ENCODE measurements around the gene NECTIN2. TPM values are rescaled to one million over a fixed set of nuclear protein-coding genes. Genes with fewer than 3 reads are reported as not detected.

The NECTIN2 gene
- polyA plus RNA-seq, 3 donors: 5.6 to 18.2 (median 9.3) TPM

DNA sequence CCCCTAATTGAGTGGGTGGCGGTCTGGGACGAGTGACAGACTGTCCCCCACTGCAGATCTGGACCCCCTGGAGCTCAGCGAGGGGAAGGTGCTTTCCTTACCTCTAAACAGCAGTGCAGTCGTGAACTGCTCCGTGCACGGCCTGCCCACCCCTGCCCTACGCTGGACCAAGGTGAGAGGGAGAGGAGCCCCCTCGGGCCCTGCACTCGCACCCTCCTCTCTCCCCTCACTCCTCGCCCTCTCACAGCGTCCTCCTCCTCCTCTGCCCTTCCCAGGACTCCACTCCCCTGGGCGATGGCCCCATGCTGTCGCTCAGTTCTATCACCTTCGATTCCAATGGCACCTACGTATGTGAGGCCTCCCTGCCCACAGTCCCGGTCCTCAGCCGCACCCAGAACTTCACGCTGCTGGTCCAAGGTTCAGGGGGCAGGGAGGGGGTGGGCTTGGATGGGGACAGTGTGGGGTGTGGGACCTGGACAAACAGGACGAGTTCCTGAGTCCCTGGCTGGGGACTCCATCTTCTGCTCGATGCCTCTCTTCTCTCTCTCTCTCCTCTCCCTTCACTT, 27.5 kb upstream of the NECTIN2 start:
- no peaks in the 10 kb centered on the region for H3K36me3 ChIP-seq (replicated peaks in 1 of 2; ENCODE audit: control insufficient read depth in 1 of 2, insufficient read depth in 2 of 2, low read length in 2 of 2)
- H3K9me3 Mint-ChIP-seq: no peaks in the 10 kb centered on the region
- intact Hi-C loops (cut with micrococcal nuclease): no loop called here
- no peak for DNase-seq
- H3K79me2 ChIP-seq (ENCODE audit: insufficient read depth, low read length): no peaks in the 10 kb centered on the region
- no peaks in the 10 kb centered on the region for H3K9me3 ChIP-seq (replicated peaks in 1 of 2; ENCODE audit: control insufficient read depth in 1 of 2, insufficient read depth in 1 of 2, low read length in 2 of 2)
- no peak overlapping the region for H3K4me3 ChIP-seq (replicated peaks in 1 of 3; ENCODE audit: low read depth in 2 of 3, low read length in 3 of 3)
- no peak overlapping the region for H3K9ac ChIP-seq (ENCODE audit: insufficient read depth, low read length, poor library complexity, severe bottlenecking)
- H3K27ac ChIP-seq (ENCODE audit: low read depth in 1 of 2, low read length in 2 of 2): no peak overlapping the region
- no peaks in the 10 kb centered on the region for H4K20me1 ChIP-seq (ENCODE audit: insufficient read depth, low read length)
- no peak overlapping the region for H2AFZ ChIP-seq (ENCODE audit: insufficient read depth, low read depth, low read length, poor library complexity, severe bottlenecking)
- H3K36me3 Mint-ChIP-seq: no peaks in the 10 kb centered on the region
- no peaks in the 10 kb centered on the region for H3K4me1 ChIP-seq (ENCODE audit: control insufficient read depth in 1 of 2, insufficient read depth in 2 of 2, low read length in 2 of 2)
- H3K4me3 Mint-ChIP-seq: no peak overlapping the region
- H3K4me2 ChIP-seq (replicated peaks; ENCODE audit: extremely low read depth, low read length, poor library complexity, severe bottlenecking): no peak overlapping the region
- no peaks in the 10 kb centered on the region for H3K27me3 ChIP-seq (ENCODE audit: control insufficient read depth in 2 of 2, insufficient read depth in 2 of 2, low read length in 2 of 2)
- TF ChIP-seq, protein P1, sequence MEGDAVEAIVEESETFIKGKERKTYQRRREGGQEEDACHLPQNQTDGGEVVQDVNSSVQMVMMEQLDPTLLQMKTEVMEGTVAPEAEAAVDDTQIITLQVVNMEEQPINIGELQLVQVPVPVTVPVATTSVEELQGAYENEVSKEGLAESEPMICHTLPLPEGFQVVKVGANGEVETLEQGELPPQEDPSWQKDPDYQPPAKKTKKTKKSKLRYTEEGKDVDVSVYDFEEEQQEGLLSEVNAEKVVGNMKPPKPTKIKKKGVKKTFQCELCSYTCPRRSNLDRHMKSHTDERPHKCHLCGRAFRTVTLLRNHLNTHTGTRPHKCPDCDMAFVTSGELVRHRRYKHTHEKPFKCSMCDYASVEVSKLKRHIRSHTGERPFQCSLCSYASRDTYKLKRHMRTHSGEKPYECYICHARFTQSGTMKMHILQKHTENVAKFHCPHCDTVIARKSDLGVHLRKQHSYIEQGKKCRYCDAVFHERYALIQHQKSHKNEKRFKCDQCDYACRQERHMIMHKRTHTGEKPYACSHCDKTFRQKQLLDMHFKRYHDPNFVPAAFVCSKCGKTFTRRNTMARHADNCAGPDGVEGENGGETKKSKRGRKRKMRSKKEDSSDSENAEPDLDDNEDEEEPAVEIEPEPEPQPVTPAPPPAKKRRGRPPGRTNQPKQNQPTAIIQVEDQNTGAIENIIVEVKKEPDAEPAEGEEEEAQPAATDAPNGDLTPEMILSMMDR (IDR thresholded peaks at IDR 0.05): no peak
- H3K27ac Mint-ChIP-seq: no peak overlapping the region
- 96% methylated on average over 6 of the region's 20 CpGs for WGBS (ENCODE audit: insufficient coverage)
- H3K4me1 Mint-ChIP-seq: no peaks in the 10 kb centered on the region
- H3K27me3 Mint-ChIP-seq (ENCODE audit: low read depth in 3 of 3): peaks cover 4 to 11% (median 8%) of the 10 kb centered on the region in 3 donors

DNA sequence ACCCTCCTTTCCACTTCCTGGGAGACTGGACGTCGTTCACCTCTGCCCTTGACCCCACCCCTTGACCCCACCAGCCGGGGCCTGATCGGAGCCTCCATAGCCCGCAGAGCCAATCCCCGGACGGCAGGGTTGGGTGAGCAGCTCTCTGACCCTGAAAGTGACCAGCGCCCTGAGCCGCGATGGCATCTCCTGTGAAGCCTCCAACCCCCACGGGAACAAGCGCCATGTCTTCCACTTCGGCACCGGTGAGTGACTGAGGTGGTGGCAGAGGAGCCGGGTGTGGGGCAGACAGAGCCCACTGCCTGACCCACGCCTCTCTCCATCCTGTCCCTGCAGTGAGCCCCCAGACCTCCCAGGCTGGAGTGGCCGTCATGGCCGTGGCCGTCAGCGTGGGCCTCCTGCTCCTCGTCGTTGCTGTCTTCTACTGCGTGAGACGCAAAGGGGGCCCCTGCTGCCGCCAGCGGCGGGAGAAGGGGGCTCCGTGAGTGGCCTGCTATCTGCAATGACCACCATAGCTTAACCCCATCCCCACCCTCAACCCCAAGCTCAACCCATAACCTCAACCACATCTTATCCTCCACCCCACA, 26.8 kb upstream of the NECTIN2 start:
- Histone ChIP-seq H2AFZ (ENCODE audit: insufficient read depth, low read depth, low read length, poor library complexity, severe bottlenecking) (no peak overlapping the region), H3K27me3 (ENCODE audit: control insufficient read depth in 2 of 2, insufficient read depth in 2 of 2, low read length in 2 of 2) (no peaks in the 10 kb centered on the region), H3K9ac (ENCODE audit: insufficient read depth, low read length, poor library complexity, severe bottlenecking) (no peak overlapping the region), H3K36me3 (replicated peaks in 1 of 2; ENCODE audit: control insufficient read depth in 1 of 2, insufficient read depth in 2 of 2, low read length in 2 of 2) (no peaks in the 10 kb centered on the region), H3K4me3 (replicated peaks in 1 of 3; ENCODE audit: low read depth in 2 of 3, low read length in 3 of 3) (no peak overlapping the region), H3K9me3 (replicated peaks in 1 of 2; ENCODE audit: control insufficient read depth in 1 of 2, insufficient read depth in 1 of 2, low read length in 2 of 2) (no peaks in the 10 kb centered on the region), H3K27ac (ENCODE audit: low read depth in 1 of 2, low read length in 2 of 2) (no peak overlapping the region), H3K4me1 (ENCODE audit: control insufficient read depth in 1 of 2, insufficient read depth in 2 of 2, low read length in 2 of 2) (no peaks in the 10 kb centered on the region), H4K20me1 (ENCODE audit: insufficient read depth, low read length) (no peaks in the 10 kb centered on the region), H3K4me2 (replicated peaks; ENCODE audit: extremely low read depth, low read length, poor library complexity, severe bottlenecking) (no peak overlapping the region), H3K79me2 (ENCODE audit: insufficient read depth, low read length) (no peaks in the 10 kb centered on the region)
- no peaks in the 10 kb centered on the region for H3K4me1 Mint-ChIP-seq
- H3K27ac Mint-ChIP-seq: peak overlapping the region in 3 of 7 donors; percentile 13 to 59 (median 26)
- H3K4me3 Mint-ChIP-seq: no peak overlapping the region
- WGBS (ENCODE audit: insufficient coverage): 96% methylated on average over 28 of the region's 28 CpGs
- peaks cover 4 to 11% (median 7%) of the 10 kb centered on the region in 3 donors for H3K27me3 Mint-ChIP-seq (ENCODE audit: low read depth in 3 of 3)
- no peaks in the 10 kb centered on the region for H3K36me3 Mint-ChIP-seq
- H3K9me3 Mint-ChIP-seq: no peaks in the 10 kb centered on the region
- intact Hi-C loops (cut with micrococcal nuclease): no loop called here
- DNase-seq: no peak
- TF ChIP-seq, protein P1 (IDR thresholded peaks at IDR 0.05): no peak

All from CD14-positive monocyte (primary cell).